Activated CD4-positive, alpha-beta T cell treated with anti-CD3 and anti-CD28 coated beads, Interleukin-2, amount 10 ng/mL, durations not matched to agents 24 days and 14 days (primary cell): ENCODE measurements around the gene FHOD3. TPM values are rescaled to one million over a fixed set of nuclear protein-coding genes. Genes with fewer than 3 reads are reported as not detected.

Experiments used
- DNase-seq: peaks from one replicate; pipeline ENCODE4 v3.0.0; 2022
- H3K27ac Mint-ChIP-seq: one replicate; pipeline ENCODE4 v1.8.0; 2022; ENCODE audit warnings: mild to moderate bottlenecking, mixed read lengths
- H3K27me3 Mint-ChIP-seq: one replicate; pipeline ENCODE4 v1.8.0; 2022; ENCODE audit warnings: mixed read lengths
- H3K36me3 Mint-ChIP-seq: one replicate; pipeline ENCODE4 v1.8.0; 2022; ENCODE audit warnings: low read depth, mild to moderate bottlenecking, mixed read lengths
- H3K4me1 Mint-ChIP-seq: one replicate; pipeline ENCODE4 v1.8.0; 2021; ENCODE audit warnings: mixed read lengths
- H3K4me3 Mint-ChIP-seq: one replicate; pipeline ENCODE4 v1.8.0; 2022; ENCODE audit warnings: mild to moderate bottlenecking, moderate library complexity, mixed read lengths
- H3K9me3 Mint-ChIP-seq: one replicate; pipeline ENCODE4 v1.8.0; 2021; ENCODE audit warnings: mixed read lengths
- intact Hi-C: fragments of 100-400 bp; cut with micrococcal nuclease; formaldehyde crosslinking; loops from one replicate; pipeline ENCODE4 v1.15.1; 2023
- total RNA-seq: library from RNA; stranded (reverse); gene quantifications from 2 replicates; pipeline ENCODE4 v1.2.3, GENCODE V29; 2022

The FHOD3 gene
- total RNA-seq, 1 donor from 2014 or later, result not detected

GRCh38 chr18:36321658-36322407 lies 24.3 kb downstream of the FHOD3 start:
- Mint-ChIP-seq H3K4me1 (no peaks in the 10 kb centered on the region), H3K27ac (no peak overlapping the region), H3K9me3 (peaks cover 7% of the 10 kb centered on the region), H3K36me3 (no peaks in the 10 kb centered on the region), H3K27me3 (no peaks in the 10 kb centered on the region), H3K4me3 (no peak overlapping the region)
- intact Hi-C loops, result no loop called here
- DNase-seq, result no peak

GRCh38 chr18:36322408-36322728 lies 24.9 kb downstream of the FHOD3 start:
- Mint-ChIP-seq H3K27ac (no peak overlapping the region), H3K36me3 (no peaks in the 10 kb centered on the region), H3K4me3 (no peak overlapping the region), H3K9me3 (peaks cover 7% of the 10 kb centered on the region), H3K27me3 (no peaks in the 10 kb centered on the region), H3K4me1 (no peaks in the 10 kb centered on the region)
- no peak for DNase-seq
- intact Hi-C loops, result no loop called here

GRCh38 chr18:36322734-36323133 lies 25.2 kb downstream of the FHOD3 start:
- peaks cover 7% of the 10 kb centered on the region for H3K9me3 Mint-ChIP-seq
- H3K36me3 Mint-ChIP-seq, result no peaks in the 10 kb centered on the region
- no peak for DNase-seq
- H3K4me1 Mint-ChIP-seq, result no peaks in the 10 kb centered on the region
- H3K4me3 Mint-ChIP-seq, result no peak overlapping the region
- H3K27ac Mint-ChIP-seq, result no peak overlapping the region
- intact Hi-C loops, result no loop called here
- no peaks in the 10 kb centered on the region for H3K27me3 Mint-ChIP-seq

GRCh38 chr18:36323421-36323820 lies 25.9 kb downstream of the FHOD3 start:
- Mint-ChIP-seq H3K36me3 (no peaks in the 10 kb centered on the region), H3K4me1 (no peaks in the 10 kb centered on the region), H3K4me3 (no peak overlapping the region), H3K9me3 (peaks cover 5% of the 10 kb centered on the region), H3K27me3 (peaks cover 3% of the 10 kb centered on the region), H3K27ac (no peak overlapping the region)
- intact Hi-C loops, result no loop called here
- DNase-seq, result no peak

GRCh38 chr18:36325846-36326245 lies 28.3 kb downstream of the FHOD3 start:
- no peak overlapping the region for H3K27ac Mint-ChIP-seq
- no peaks in the 10 kb centered on the region for H3K4me1 Mint-ChIP-seq
- intact Hi-C loops, result no loop called here
- H3K9me3 Mint-ChIP-seq, result no peaks in the 10 kb centered on the region
- no peaks in the 10 kb centered on the region for H3K36me3 Mint-ChIP-seq
- H3K4me3 Mint-ChIP-seq, result no peak overlapping the region
- peaks cover 3% of the 10 kb centered on the region for H3K27me3 Mint-ChIP-seq
- DNase-seq, result no peak

- intact Hi-C loops, result no loop called here
Observed at GRCh38 chr18:36326771-36327170, 29.3 kb downstream of the FHOD3 start.

GRCh38 chr18:36327352-36328316 lies 30.1 kb downstream of the FHOD3 start:
- no peaks in the 10 kb centered on the region for H3K36me3 Mint-ChIP-seq
- H3K4me1 Mint-ChIP-seq, result no peaks in the 10 kb centered on the region
- DNase-seq, result no peak
- H3K9me3 Mint-ChIP-seq, result no peaks in the 10 kb centered on the region
- intact Hi-C loops, result no loop called here
- no peak overlapping the region for H3K4me3 Mint-ChIP-seq
- no peak overlapping the region for H3K27ac Mint-ChIP-seq
- H3K27me3 Mint-ChIP-seq, result peaks cover 3% of the 10 kb centered on the region

More at GRCh38 chr18:36326771-36327170, 29.3 kb downstream of the FHOD3 start:
- DNase-seq, result no peak
- Mint-ChIP-seq H3K27me3 (peaks cover 3% of the 10 kb centered on the region), H3K9me3 (no peaks in the 10 kb centered on the region), H3K4me3 (no peak overlapping the region), H3K27ac (no peak overlapping the region), H3K4me1 (no peaks in the 10 kb centered on the region), H3K36me3 (no peaks in the 10 kb centered on the region)

- no peak for DNase-seq
- Mint-ChIP-seq H3K27ac (no peak overlapping the region), H3K36me3 (no peaks in the 10 kb centered on the region), H3K4me1 (no peaks in the 10 kb centered on the region), H3K4me3 (no peak overlapping the region), H3K27me3 (peaks cover 3% of the 10 kb centered on the region), H3K9me3 (no peaks in the 10 kb centered on the region)
- intact Hi-C loops, result no loop called here
Observed at GRCh38 chr18:36328385-36328858, 30.9 kb downstream of the FHOD3 start.

GRCh38 chr18:36328916-36329315 lies 31.4 kb downstream of the FHOD3 start:
- H3K36me3 Mint-ChIP-seq, result no peaks in the 10 kb centered on the region
- no peak for DNase-seq
- no peak overlapping the region for H3K4me3 Mint-ChIP-seq
- intact Hi-C loops, result no loop called here
- H3K27ac Mint-ChIP-seq, result no peak overlapping the region
- peaks cover 3% of the 10 kb centered on the region for H3K27me3 Mint-ChIP-seq
- H3K9me3 Mint-ChIP-seq, result no peaks in the 10 kb centered on the region
- no peaks in the 10 kb centered on the region for H3K4me1 Mint-ChIP-seq

GRCh38 chr18:36329684-36330434 lies 32.3 kb downstream of the FHOD3 start:
- intact Hi-C loops, result no loop called here
- H3K27ac Mint-ChIP-seq, result no peak overlapping the region
- H3K4me1 Mint-ChIP-seq, result no peaks in the 10 kb centered on the region
- H3K9me3 Mint-ChIP-seq, result no peaks in the 10 kb centered on the region
- H3K36me3 Mint-ChIP-seq, result no peaks in the 10 kb centered on the region
- peaks cover 3% of the 10 kb centered on the region for H3K27me3 Mint-ChIP-seq
- H3K4me3 Mint-ChIP-seq, result no peak overlapping the region
- no peak for DNase-seq

- H3K4me3 Mint-ChIP-seq, result no peak overlapping the region
- no peak for DNase-seq
- no peaks in the 10 kb centered on the region for H3K36me3 Mint-ChIP-seq
- no peak overlapping the region for H3K27ac Mint-ChIP-seq
- H3K27me3 Mint-ChIP-seq, result peaks cover 3% of the 10 kb centered on the region
- intact Hi-C loops, result no loop called here
- no peaks in the 10 kb centered on the region for H3K9me3 Mint-ChIP-seq
- H3K4me1 Mint-ChIP-seq, result no peaks in the 10 kb centered on the region
Observed at GRCh38 chr18:36330435-36331052, 33.0 kb downstream of the FHOD3 start.

- intact Hi-C loops, result no loop called here
- Mint-ChIP-seq H3K27ac (no peak overlapping the region), H3K36me3 (no peaks in the 10 kb centered on the region), H3K9me3 (no peaks in the 10 kb centered on the region), H3K4me3 (no peak overlapping the region), H3K27me3 (peaks cover 3% of the 10 kb centered on the region), H3K4me1 (no peaks in the 10 kb centered on the region)
- DNase-seq, result no peak
Observed at GRCh38 chr18:36331521-36331971, 34.0 kb downstream of the FHOD3 start.

- Mint-ChIP-seq H3K9me3 (no peaks in the 10 kb centered on the region), H3K36me3 (no peaks in the 10 kb centered on the region), H3K27me3 (no peaks in the 10 kb centered on the region), H3K4me1 (no peaks in the 10 kb centered on the region), H3K4me3 (no peak overlapping the region), H3K27ac (no peak overlapping the region)
- no peak for DNase-seq
- intact Hi-C loops, result no loop called here
Observed at GRCh38 chr18:36333414-36333813, 35.9 kb downstream of the FHOD3 start.
